Uterus (tissue), 4 donors: ENCODE data around the gene GSG1L2. TPM values are rescaled to one million over a fixed set of nuclear protein-coding genes. Genes with fewer than 3 reads are reported as not detected.

Experiments used
- DNase-seq, 2 donors: peaks; one replicate each; pipeline ENCODE4 v3.0.0-alpha.2; 2019 to 2020
- H3K27ac ChIP-seq, 2 donors: fragments of 200-600 bp; sonication (generic); 1 replicate in 1 of 2; 2 replicates in 1 of 2; pipeline ENCODE4 v1.5.1; 2016 to 2018
- H3K27me3 ChIP-seq, 2 donors: fragments of 200-600 bp; sonication (generic); one replicate each; pipeline ENCODE4 v1.5.1; 2018 to 2019; ENCODE audit warnings: control low read depth in 1 of 2
- H3K36me3 ChIP-seq, 2 donors: fragments of 200-600 bp; sonication (generic); one replicate each; pipeline ENCODE4 v1.5.1; 2019; ENCODE audit warnings: control low read depth in 1 of 2
- H3K4me1 ChIP-seq, 2 donors: fragments of 200-600 bp; sonication (generic); one replicate each; pipeline ENCODE4 v1.5.1; 2018 to 2019; ENCODE audit warnings: control low read depth in 1 of 2
- H3K4me3 ChIP-seq, 2 donors: fragments of 200-600 bp; sonication (generic); 1 replicate in 1 of 2; 2 replicates in 1 of 2; pipeline ENCODE4 v1.5.1; 2018 to 2019; ENCODE audit warnings: mild to moderate bottlenecking in 1 of 2
- H3K9me3 ChIP-seq, 2 donors: fragments of 200-600 bp; sonication (generic); one replicate each; pipeline ENCODE4 v1.5.1; 2019; ENCODE audit warnings: control low read depth in 1 of 2
- POLR2A ChIP-seq, 2 donors: fragments of 450-650 bp; IDR thresholded peaks; one replicate each; pipeline ENCODE4 v1.6.1; 2016; ENCODE audit warnings: antibody characterized with exemption in 2 of 2, mild to moderate bottlenecking in 1 of 2, moderate library complexity in 1 of 2
- intact Hi-C: fragments of 100-400 bp; cut with DNase I; formaldehyde crosslinking; loops from one replicate; pipeline ENCODE4 v1.15.1; 2023; ENCODE audit warnings: low total_unique reads
- total RNA-seq, 4 donors: library from RNA; depleted of rRNA in 3 of 4; stranded (reverse); fragments of >200 nt in 3 of 4; gene quantifications; one replicate each; pipeline versions ENCODE4 v1.1.0 to v1.2.4, GENCODE V29; 2014 to 2023
- TF ChIP-seq, protein P1 (sequence below), 4 experiments: fragments of 200-600 bp in 2 of 4; fragments of 450-650 bp in 2 of 4; sonication (generic) in 2 of 4; IDR thresholded peaks; one replicate each; pipeline ENCODE4 v1.5.1; 2016 to 2019; ENCODE audit warnings: antibody characterized with exemption in 4 of 4, mild to moderate bottlenecking in 2 of 4, moderate library complexity in 1 of 4
- donor health status: DM: yes; HTN: yes; CAD: no.

Gene GSG1L2
- total RNA-seq, 4 donors from 2014 or later = not detected

DNA sequence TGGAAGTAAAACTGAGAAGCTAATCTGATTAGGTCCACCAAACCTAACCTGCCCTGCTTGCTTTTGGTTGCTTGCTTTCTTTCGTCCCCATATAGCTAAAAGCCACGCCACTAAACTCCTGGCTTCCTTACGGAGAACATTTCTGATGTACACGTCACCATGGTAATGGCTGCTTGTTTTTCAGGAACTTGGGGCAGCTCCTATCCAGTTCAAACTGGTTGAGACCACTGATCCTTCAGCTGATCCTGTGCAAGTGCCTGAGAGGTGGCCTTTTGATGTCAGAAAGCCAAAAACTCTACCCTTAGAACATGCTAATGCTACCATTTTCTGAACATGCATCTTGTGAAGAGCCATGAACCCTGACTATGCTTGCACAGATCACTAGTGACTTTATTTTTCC, 16.1 kb downstream of the GSG1L2 start:
- no peaks in the 10 kb centered on the region for H3K9me3 ChIP-seq
- intact Hi-C loops = no loop called here
- H3K4me1 ChIP-seq = no peaks in the 10 kb centered on the region
- DNase-seq = no peak
- TF ChIP-seq, protein P1, sequence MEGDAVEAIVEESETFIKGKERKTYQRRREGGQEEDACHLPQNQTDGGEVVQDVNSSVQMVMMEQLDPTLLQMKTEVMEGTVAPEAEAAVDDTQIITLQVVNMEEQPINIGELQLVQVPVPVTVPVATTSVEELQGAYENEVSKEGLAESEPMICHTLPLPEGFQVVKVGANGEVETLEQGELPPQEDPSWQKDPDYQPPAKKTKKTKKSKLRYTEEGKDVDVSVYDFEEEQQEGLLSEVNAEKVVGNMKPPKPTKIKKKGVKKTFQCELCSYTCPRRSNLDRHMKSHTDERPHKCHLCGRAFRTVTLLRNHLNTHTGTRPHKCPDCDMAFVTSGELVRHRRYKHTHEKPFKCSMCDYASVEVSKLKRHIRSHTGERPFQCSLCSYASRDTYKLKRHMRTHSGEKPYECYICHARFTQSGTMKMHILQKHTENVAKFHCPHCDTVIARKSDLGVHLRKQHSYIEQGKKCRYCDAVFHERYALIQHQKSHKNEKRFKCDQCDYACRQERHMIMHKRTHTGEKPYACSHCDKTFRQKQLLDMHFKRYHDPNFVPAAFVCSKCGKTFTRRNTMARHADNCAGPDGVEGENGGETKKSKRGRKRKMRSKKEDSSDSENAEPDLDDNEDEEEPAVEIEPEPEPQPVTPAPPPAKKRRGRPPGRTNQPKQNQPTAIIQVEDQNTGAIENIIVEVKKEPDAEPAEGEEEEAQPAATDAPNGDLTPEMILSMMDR (IDR thresholded peaks at IDR 0.05) = no peak
- TF ChIP-seq POLR2A (IDR thresholded peaks at IDR 0.05) = no peak
- H3K4me3 ChIP-seq = no peak overlapping the region
- no peaks in the 10 kb centered on the region for H3K27me3 ChIP-seq
- no peaks in the 10 kb centered on the region for H3K36me3 ChIP-seq
- no peak overlapping the region for H3K27ac ChIP-seq

DNA sequence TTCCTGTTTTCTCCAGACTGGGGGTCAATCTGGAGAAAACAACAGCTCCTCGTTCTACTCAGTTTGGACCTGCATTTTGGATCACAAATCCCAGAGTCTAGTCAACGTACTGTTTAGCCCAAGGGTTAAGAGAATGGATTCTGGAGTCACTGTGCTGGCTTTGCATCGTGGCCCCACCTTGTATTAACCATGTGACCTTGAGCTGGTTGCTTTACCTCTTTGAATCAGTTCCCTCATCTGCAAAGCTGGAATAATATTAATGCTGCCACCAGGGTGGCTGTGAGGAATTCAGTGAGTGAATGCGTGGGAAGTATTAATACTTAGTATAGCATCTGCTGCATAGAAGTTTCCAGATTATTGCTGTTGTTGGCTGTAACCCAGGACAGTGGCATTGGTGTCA, 19.2 kb downstream of the GSG1L2 start:
- no peaks in the 10 kb centered on the region for H3K36me3 ChIP-seq
- DNase-seq = no peak
- H3K27ac ChIP-seq = no peak overlapping the region
- H3K4me1 ChIP-seq = no peaks in the 10 kb centered on the region
- intact Hi-C loops = no loop called here
- H3K9me3 ChIP-seq = no peaks in the 10 kb centered on the region
- H3K4me3 ChIP-seq = no peak overlapping the region
- H3K27me3 ChIP-seq = no peaks in the 10 kb centered on the region
- TF ChIP-seq POLR2A (IDR thresholded peaks at IDR 0.05) = no peak
- TF ChIP-seq, protein P1 (IDR thresholded peaks at IDR 0.05) = no peak

DNA sequence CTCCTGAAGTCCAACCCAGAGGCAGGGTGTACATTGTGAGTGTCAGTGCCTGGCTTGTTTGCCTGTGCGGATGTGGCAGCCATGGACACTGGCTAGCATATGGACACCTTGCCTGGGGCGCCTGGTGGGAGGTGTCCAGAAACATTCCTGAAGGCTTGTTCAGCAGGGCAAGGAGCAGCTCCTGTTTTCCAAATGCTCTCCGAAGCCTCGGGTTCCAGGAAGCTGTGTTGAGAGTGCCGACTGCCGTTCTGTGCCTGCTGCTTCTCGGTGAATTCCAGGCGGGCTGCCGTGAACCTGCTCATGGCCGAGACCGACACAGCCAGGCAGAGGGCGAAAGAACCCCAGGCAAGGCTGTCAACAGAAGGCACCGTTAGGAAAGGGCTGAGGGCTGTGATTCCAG, 19.6 kb downstream of the GSG1L2 start:
- intact Hi-C loops = no loop called here
- Histone ChIP-seq H3K36me3 (no peaks in the 10 kb centered on the region), H3K9me3 (no peaks in the 10 kb centered on the region), H3K27ac (no peak overlapping the region), H3K4me1 (no peaks in the 10 kb centered on the region), H3K4me3 (no peak overlapping the region), H3K27me3 (no peaks in the 10 kb centered on the region)
- no peak for TF ChIP-seq POLR2A (IDR thresholded peaks at IDR 0.05)
- TF ChIP-seq, protein P1 (IDR thresholded peaks at IDR 0.05) = no peak
- no peak for DNase-seq

DNA sequence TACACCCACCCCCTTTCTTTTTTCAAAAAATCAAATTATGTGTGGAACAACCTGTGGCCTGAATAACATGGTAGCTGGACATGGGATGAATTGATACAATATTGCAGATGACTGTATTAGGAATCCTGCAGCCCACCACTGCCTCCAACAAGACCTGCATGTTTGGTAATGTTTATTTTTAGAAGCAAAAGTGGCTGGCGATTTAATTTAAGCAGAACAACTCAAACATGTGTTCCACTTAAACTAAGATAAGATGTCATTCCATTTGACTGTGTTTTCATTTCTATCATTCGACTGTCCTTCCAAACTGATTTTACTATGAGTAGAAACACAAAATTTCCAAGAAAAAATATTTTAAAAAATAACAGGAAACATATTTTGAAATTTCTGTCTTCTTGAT, 20.4 kb downstream of the GSG1L2 start:
- no peaks in the 10 kb centered on the region for H3K27me3 ChIP-seq
- H3K4me1 ChIP-seq = no peaks in the 10 kb centered on the region
- no peaks in the 10 kb centered on the region for H3K36me3 ChIP-seq
- intact Hi-C loops = no loop called here
- no peak for TF ChIP-seq POLR2A (IDR thresholded peaks at IDR 0.05)
- TF ChIP-seq, protein P1 (IDR thresholded peaks at IDR 0.05) = no peak
- no peak overlapping the region for H3K4me3 ChIP-seq
- H3K9me3 ChIP-seq = no peaks in the 10 kb centered on the region
- no peak for DNase-seq
- no peak overlapping the region for H3K27ac ChIP-seq

DNA sequence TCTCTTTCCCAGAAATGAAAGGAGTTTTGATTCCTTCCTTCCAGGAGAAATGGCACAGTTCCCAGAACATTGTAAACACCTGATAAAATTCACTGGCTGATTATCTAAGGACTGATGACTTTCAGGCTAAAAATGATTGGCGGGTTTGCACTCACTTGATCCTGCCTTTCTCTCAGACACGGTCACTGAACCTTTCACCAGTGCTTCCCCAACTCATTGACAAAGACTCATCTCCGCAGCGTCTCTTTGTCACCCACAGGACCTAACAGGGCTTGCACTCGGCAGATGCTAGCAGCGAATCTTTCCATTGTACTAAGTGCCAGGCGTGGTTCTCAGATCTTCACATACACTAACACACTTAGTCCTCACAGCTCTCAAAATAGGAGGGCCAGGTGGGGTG, 23.2 kb downstream of the GSG1L2 start:
- H3K27me3 ChIP-seq = no peaks in the 10 kb centered on the region
- intact Hi-C loops = no loop called here
- no peaks in the 10 kb centered on the region for H3K9me3 ChIP-seq
- no peaks in the 10 kb centered on the region for H3K4me1 ChIP-seq
- H3K4me3 ChIP-seq = no peak overlapping the region
- no peak overlapping the region for H3K27ac ChIP-seq
- no peak for TF ChIP-seq POLR2A (IDR thresholded peaks at IDR 0.05)
- TF ChIP-seq, protein P1 (IDR thresholded peaks at IDR 0.05) = no peak
- H3K36me3 ChIP-seq = no peaks in the 10 kb centered on the region
- no peak for DNase-seq
